HCT116 (cell line): ENCODE data around the gene MAP10. TPM values are rescaled to one million over a fixed set of nuclear protein-coding genes. Genes with fewer than 3 reads are reported as not detected.

Source experiments
- ATAC-seq: fragments of 200-7000 bp; cut with Tn5 transposase; 2 replicates; pipeline ENCODE4 v1.9.1; 2020; ENCODE audit warnings: mild to moderate bottlenecking, moderate library complexity
- BruUV-seq: library from RNA; stranded (reverse); fragments of 400-500 nt; replicated peaks from 2 replicates; lab custom pipeline; 2021; lab: Mats Ljungman, UMichigan
- CTCF ChIA-PET: fragments of 300-600 bp; sonication (Branson Sonifier 250); formaldehyde crosslinking; loops from one replicate; lab custom pipeline; 2021; ENCODE audit warnings: antibody characterized with exemption; lab: Charles Lee
- POLR2A ChIA-PET: fragments of 300-600, 350-600 bp; sonication (Branson Sonifier 250); formaldehyde crosslinking; loops from one replicate; lab custom pipeline; 2021; ENCODE audit warnings: antibody characterized with exemption; lab: Charles Lee
- RAD21 ChIA-PET, 2 experiments: fragments of 300-600 bp; sonication (Branson Sonifier 250); formaldehyde crosslinking; loops; one replicate each; lab custom pipeline; 2023; ENCODE audit warnings: low total read pairs in 2 of 2; ENCODE audit not compliant: uncharacterized antibody in 2 of 2, unreplicated experiment in 2 of 2, low non-redundant PET in 1 of 2; lab: Charles Lee
- DNase-seq: peaks from one replicate; pipeline ENCODE4 v3.0.0-alpha.2; 2010; ENCODE audit warnings: low read depth, low spot score
- H2AFZ ChIP-seq: fragments of 200-600 bp; shearing (Covaris generic), sonication (generic); 2 replicates; pipeline ENCODE4 v1.6.1; 2017; ENCODE audit warnings: low read depth, mixed run types, mixed read lengths, antibody characterized with exemption, low read length; ENCODE audit not compliant: poor library complexity, severe bottlenecking
- H3K27ac ChIP-seq: 2 replicates; pipeline ENCODE4 v1.5.1; 2012; ENCODE audit warnings: low read depth, low read length
- H3K27me3 ChIP-seq: fragments of 200-600 bp; sonication (generic); 2 replicates; pipeline ENCODE4 v1.6.1; 2016; ENCODE audit warnings: mixed run types, low read length, mixed read lengths; ENCODE audit not compliant: insufficient read depth
- H3K36me3 ChIP-seq, 2 experiments: fragments of 200-500 bp in 1 of 2; fragments of 200-600 bp in 1 of 2; sonication (Bioruptor generic) in 1 of 2; sonication (generic) in 1 of 2; 2 replicates each; pipeline versions ENCODE4 v1.5.1 to v1.6.1; 2014 to 2016; ENCODE audit warnings: low read length in 2 of 2, inconsistent platforms in 1 of 2, mixed read lengths in 1 of 2, mixed run types in 1 of 2; ENCODE audit not compliant: insufficient read depth in 2 of 2, control insufficient read depth in 1 of 2
- H3K4me1 ChIP-seq, 2 experiments: fragments of 200-600 bp in 1 of 2; sonication (generic) in 1 of 2; 2 replicates each; pipeline versions ENCODE4 v1.5.1 to v1.6.1; 2012 to 2017; ENCODE audit warnings: low read length in 2 of 2, inconsistent platforms in 1 of 2, mild to moderate bottlenecking in 1 of 2, mixed read lengths in 1 of 2, mixed run types in 1 of 2, moderate library complexity in 1 of 2; ENCODE audit not compliant: insufficient read depth in 2 of 2, control insufficient read depth in 1 of 2
- H3K4me2 ChIP-seq: fragments of 200-600 bp; sonication (generic); 2 replicates; pipeline ENCODE4 v1.6.1; 2017; ENCODE audit warnings: mixed run types, low read length, mixed read lengths
- H3K4me3 ChIP-seq, 2 experiments: fragments of 200-600 bp in 1 of 2; sonication (generic) in 1 of 2; replicated peaks in 1 of 2; 2 replicates each; pipeline ENCODE4 v1.5.1; 2011 to 2016; ENCODE audit warnings: low read length in 2 of 2, control low read depth in 1 of 2, low read depth in 1 of 2, mild to moderate bottlenecking in 1 of 2, mixed read lengths in 1 of 2, mixed run types in 1 of 2
- H3K79me2 ChIP-seq: fragments of 200-600 bp; sonication (generic); 2 replicates; pipeline ENCODE4 v1.6.1; 2017; ENCODE audit warnings: mild to moderate bottlenecking, mixed run types, low read length, moderate library complexity, mixed read lengths; ENCODE audit not compliant: insufficient read depth
- H3K9ac ChIP-seq: fragments of 200-600 bp; sonication (generic); 2 replicates; pipeline ENCODE4 v1.6.1; 2016; ENCODE audit warnings: low read length, mixed read lengths
- H3K9me2 ChIP-seq: fragments of 200-600 bp; sonication (generic), shearing (Covaris generic); 2 replicates; pipeline ENCODE4 v1.6.1; 2017; ENCODE audit warnings: mixed run types, mild to moderate bottlenecking, moderate library complexity; ENCODE audit not compliant: insufficient read depth
- H3K9me3 ChIP-seq, 2 experiments: fragments of 200-500 bp in 1 of 2; fragments of 200-600 bp in 1 of 2; sonication (Bioruptor generic) in 1 of 2; sonication (generic) in 1 of 2; 2 replicates each; pipeline ENCODE4 v1.6.1; 2014 to 2017; ENCODE audit warnings: low read length in 2 of 2, mixed read lengths in 2 of 2, inconsistent platforms in 1 of 2, low read depth in 1 of 2, mild to moderate bottlenecking in 1 of 2, mixed run types in 1 of 2, moderate library complexity in 1 of 2; ENCODE audit not compliant: control insufficient read depth in 1 of 2, insufficient read depth in 1 of 2
- H4K20me1 ChIP-seq: fragments of 200-600 bp; sonication (generic), shearing (Covaris generic); 2 replicates; pipeline ENCODE4 v1.6.1; 2017; ENCODE audit warnings: mixed run types, mild to moderate bottlenecking, moderate library complexity; ENCODE audit not compliant: insufficient read depth
- EGR1 ChIP-seq: IDR thresholded peaks from 2 replicates; pipeline ENCODE4 v1.6.1; 2012; ENCODE audit warnings: low read depth
- EZH2 ChIP-seq: fragments of 200-600 bp; sonication (generic); IDR thresholded peaks from 2 replicates; pipeline ENCODE4 v1.6.1; 2017; ENCODE audit warnings: antibody characterized with exemption, mixed run types
- RAD21 ChIP-seq: IDR thresholded peaks from 2 replicates; pipeline ENCODE4 v1.6.1; 2012; ENCODE audit warnings: low read depth, mild to moderate bottlenecking
- SIN3A ChIP-seq: IDR thresholded peaks from 2 replicates; pipeline ENCODE4 v1.6.1; 2012; ENCODE audit warnings: low read depth
- SRF ChIP-seq: IDR thresholded peaks from 2 replicates; pipeline ENCODE4 v1.6.1; 2012; ENCODE audit warnings: low read depth
- TCF7L2 ChIP-seq: IDR thresholded peaks from 2 replicates; pipeline ENCODE4 v1.7.0; 2011; ENCODE audit warnings: borderline replicate concordance, inconsistent platforms; ENCODE audit not compliant: insufficient read depth, insufficient read length; ENCODE audit errors: extremely low read depth
- ZFX ChIP-seq: fragments of 450-650 bp; IDR thresholded peaks from 2 replicates; pipeline ENCODE4 v1.6.1; 2017
- intact Hi-C: fragments of 100-400 bp; cut with micrococcal nuclease; formaldehyde crosslinking; loops from 2 replicates; pipeline ENCODE4 v1.10.0; 2022
- total RNA-seq: library from RNA; stranded (reverse); gene quantifications from one replicate; pipeline ENCODE4 v1.2.1, GENCODE V29; 2021; ENCODE audit not compliant: unreplicated experiment
- TF ChIP-seq, protein P1 (sequence below): IDR thresholded peaks from 2 replicates; pipeline ENCODE4 v1.6.1; 2011; ENCODE audit warnings: mild to moderate bottlenecking, low read length, moderate library complexity; ENCODE audit not compliant: insufficient replicate concordance; ENCODE audit errors: extremely low read depth
- TF ChIP-seq, protein P2 (sequence below): IDR thresholded peaks from 2 replicates; pipeline ENCODE4 v1.6.1; 2012

MAP10 gene
- total RNA-seq, 1 experiment from 2014 or later = not detected

DNA sequence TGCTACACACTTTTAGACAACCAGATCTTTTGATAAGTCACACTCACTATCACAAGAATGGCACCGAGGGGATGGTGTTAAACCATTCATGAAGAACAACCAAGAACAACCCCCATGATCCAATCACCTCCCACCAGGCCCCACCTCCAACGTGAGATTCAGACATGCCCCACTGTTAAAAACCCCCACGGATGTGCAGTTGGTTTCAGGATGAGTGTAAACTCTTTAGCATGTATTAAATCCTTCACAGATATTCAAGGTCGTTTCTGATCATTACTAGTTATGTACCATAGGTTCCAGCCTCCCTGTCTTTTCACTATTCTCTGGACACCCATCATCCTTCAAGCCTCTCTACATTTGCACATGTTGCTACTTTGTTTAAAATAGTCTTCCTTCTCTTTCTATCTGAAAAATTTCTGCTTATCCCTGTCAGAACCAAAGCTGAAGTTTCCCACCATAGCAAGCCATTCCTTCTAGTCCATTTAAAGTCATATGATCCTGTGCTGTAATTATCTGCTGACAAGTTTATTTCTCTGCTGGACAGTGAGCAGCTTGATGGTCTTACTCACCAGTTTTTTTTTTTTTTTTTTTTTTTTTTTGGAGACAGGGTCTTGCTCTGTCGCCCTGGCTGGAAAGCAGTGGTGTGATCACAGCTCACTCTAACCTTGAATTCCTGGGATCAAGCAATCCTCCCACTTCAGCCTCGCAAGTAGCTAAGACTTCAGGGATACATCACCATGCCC is 36.8 kb downstream of the MAP10 start (continued):
- TF ChIP-seq, protein P1, sequence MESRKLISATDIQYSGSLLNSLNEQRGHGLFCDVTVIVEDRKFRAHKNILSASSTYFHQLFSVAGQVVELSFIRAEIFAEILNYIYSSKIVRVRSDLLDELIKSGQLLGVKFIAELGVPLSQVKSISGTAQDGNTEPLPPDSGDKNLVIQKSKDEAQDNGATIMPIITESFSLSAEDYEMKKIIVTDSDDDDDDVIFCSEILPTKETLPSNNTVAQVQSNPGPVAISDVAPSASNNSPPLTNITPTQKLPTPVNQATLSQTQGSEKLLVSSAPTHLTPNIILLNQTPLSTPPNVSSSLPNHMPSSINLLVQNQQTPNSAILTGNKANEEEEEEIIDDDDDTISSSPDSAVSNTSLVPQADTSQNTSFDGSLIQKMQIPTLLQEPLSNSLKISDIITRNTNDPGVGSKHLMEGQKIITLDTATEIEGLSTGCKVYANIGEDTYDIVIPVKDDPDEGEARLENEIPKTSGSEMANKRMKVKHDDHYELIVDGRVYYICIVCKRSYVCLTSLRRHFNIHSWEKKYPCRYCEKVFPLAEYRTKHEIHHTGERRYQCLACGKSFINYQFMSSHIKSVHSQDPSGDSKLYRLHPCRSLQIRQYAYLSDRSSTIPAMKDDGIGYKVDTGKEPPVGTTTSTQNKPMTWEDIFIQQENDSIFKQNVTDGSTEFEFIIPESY = no peak
- TF ChIP-seq TCF7L2 (no peak), RAD21 (no peak), SRF (no peak), EGR1 (no peak), ZFX (no peak)

DNA sequence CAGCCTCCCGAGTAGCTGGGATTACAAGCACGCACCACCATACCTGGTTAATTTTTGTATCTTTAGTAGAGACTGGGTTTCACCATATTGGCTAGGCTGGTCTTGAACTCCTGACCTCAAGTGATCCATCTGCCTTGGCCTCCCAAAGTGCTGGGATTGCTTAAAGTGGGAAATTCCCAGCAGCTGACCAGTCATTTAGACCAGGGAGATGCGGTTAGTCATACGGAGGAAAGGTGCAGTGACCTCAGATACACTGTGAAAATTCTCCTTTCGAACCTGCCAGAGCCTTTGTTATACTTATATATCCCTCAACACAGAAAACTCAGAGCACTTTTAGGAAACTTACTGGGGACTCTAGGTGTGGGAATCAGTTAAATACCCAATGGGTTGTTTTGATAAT is 39.6 kb downstream of the MAP10 start:
- H3K4me1 ChIP-seq = no peaks in the 10 kb centered on the region
- CTCF ChIA-PET = no interaction called here
- H3K4me2 ChIP-seq = no peak overlapping the region
- POLR2A ChIA-PET = no interaction called here
- no peaks in the 10 kb centered on the region for H3K9me2 ChIP-seq
- H4K20me1 ChIP-seq = no peaks in the 10 kb centered on the region
- DNase-seq (no peak), ATAC-seq (no peak)
- H3K9me3 ChIP-seq = no peaks in the 10 kb centered on the region
- no TSS peak for BruUV-seq
- no peak overlapping the region for H2AFZ ChIP-seq
- RAD21 ChIA-PET = no interaction called here
- H3K27me3 ChIP-seq = no peaks in the 10 kb centered on the region
- intact Hi-C loops = no loop called here
- H3K36me3 ChIP-seq = no peaks in the 10 kb centered on the region
- no peak overlapping the region for H3K27ac ChIP-seq
- H3K79me2 ChIP-seq = no peaks in the 10 kb centered on the region
- H3K4me3 ChIP-seq = no peak overlapping the region
- TF ChIP-seq, protein P2, sequence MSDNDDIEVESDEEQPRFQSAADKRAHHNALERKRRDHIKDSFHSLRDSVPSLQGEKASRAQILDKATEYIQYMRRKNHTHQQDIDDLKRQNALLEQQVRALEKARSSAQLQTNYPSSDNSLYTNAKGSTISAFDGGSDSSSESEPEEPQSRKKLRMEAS = no peak
- TF ChIP-seq EZH2 (no peak), SIN3A (no peak)
- no peak overlapping the region for H3K9ac ChIP-seq
